ENCODE results near the gene BRD4.
A peak's percentile ranks its signal among the peaks of the same experiment; 100 is the strongest.

Gene BRD4

DNA sequence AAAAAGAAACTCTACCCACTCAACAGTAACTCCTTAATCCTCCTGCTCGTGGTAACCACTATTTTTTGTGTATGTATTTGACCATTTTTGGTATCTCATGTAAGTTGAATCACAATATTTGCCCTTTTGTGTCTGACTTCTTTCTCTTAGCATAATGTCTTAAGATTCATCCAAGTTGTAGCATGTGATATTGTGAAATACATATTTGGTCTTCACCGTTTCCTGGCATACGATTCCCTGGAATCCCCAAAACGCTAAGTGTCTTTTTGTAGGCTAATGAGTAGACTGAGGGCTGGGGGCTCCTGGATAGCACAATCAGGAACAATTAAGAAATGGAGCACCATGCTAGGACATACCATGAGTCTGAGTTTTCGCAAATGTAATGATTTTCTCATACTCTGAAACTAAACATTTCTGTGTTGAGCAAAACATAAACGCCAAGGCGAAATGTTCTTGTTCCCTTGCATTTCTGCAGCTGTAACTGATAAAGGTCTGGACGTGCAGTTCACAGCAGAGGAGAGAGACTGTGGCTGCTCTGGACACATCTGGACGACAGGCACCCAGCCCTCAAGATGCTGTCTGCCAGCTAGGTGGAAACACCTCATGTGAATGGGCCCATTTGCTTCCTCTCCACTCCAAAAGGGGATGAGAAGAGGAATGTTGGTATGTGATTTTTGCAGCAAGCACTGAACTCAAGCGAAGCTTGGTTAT, 38.4 kb downstream of the BRD4 start:
- H3K36me3 ChIP-seq (ENCODE audit: insufficient read depth, low read length) = no peaks in the 10 kb centered on the region
- H3K9me3 ChIP-seq (replicated peaks; ENCODE audit: low read length) = no peaks in the 10 kb centered on the region
- no peaks in the 10 kb centered on the region for H3K27me3 ChIP-seq (ENCODE audit: control insufficient read depth, insufficient read depth, low read length)
- no peak overlapping the region for H3K9ac ChIP-seq (ENCODE audit: low read depth, low read length)
- H3K4me3 ChIP-seq (ENCODE audit: low read length) = no peak overlapping the region
- peaks cover 69% of the 10 kb centered on the region for H3K4me1 ChIP-seq (ENCODE audit: control insufficient read depth, insufficient read depth, low read length)
- H3K4me2 ChIP-seq (ENCODE audit: low read length) = peak overlapping the region; percentile 47

DNA sequence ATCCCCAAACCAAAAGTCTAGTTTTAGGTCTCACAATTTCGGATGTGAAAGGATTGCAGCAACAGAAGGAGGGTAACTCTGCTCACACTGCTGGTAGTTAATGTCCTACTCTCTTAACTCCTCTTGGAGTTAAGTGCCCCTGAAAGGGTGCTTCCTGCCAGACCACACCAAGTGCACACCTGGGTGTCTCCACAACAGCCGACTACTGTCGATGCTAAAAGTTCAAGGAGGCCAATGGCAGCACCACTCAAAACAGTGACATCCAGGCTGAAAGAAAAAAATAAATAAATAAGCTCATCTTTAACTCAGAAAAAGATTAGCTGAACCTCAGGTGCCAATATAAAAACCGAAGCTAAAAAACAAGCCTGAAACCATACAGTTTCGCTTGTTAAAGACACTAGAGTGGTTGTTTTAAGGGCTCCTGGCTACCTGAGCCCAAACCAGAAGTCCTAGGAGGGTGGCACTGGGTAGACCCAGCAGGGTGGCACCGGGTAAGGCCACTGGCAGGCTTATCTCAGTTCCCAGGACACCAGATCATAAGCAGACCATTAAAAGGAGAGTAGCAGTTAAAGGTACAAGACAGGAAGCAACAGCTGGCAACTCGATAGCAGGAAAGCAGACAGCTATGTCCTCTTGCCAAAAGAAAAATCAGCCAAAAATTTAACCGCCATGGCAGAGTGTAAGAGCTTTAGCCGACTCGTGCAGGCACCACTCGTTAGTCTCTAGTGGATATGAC, 39.3 kb downstream of the BRD4 start:
- no peaks in the 10 kb centered on the region for H3K9me3 ChIP-seq (replicated peaks; ENCODE audit: low read length)
- no peak overlapping the region for H3K4me3 ChIP-seq (ENCODE audit: low read length)
- no peaks in the 10 kb centered on the region for H3K27me3 ChIP-seq (ENCODE audit: control insufficient read depth, insufficient read depth, low read length)
- H3K4me1 ChIP-seq (ENCODE audit: control insufficient read depth, insufficient read depth, low read length) = peaks cover 69% of the 10 kb centered on the region
- H3K4me2 ChIP-seq (ENCODE audit: low read length) = peak overlapping the region; percentile 47
- peak overlapping the region; percentile 3 for H3K9ac ChIP-seq (ENCODE audit: low read depth, low read length)
- no peaks in the 10 kb centered on the region for H3K36me3 ChIP-seq (ENCODE audit: insufficient read depth, low read length)

DNA sequence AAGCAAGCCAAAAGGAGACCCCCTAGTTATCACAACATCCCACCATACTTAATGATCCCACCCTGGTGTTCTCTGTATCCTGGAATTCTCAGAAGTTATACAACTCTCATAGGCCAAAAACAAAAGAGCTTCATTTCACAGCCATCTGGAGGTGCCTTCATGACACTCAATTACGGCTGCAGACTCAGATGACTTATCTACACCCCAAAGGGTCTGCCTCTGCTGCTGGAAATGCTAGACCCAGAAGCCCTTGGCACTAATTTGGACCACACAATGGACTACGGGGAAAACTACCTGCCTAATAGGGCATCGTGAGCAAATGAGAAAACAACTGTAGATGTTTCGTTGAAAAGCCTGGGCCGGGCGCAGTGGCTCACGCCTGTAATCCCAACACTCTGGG, 40.2 kb downstream of the BRD4 start:
- no peak overlapping the region for H3K4me3 ChIP-seq (ENCODE audit: low read length)
- no peaks in the 10 kb centered on the region for H3K36me3 ChIP-seq (ENCODE audit: insufficient read depth, low read length)
- H3K27me3 ChIP-seq (ENCODE audit: control insufficient read depth, insufficient read depth, low read length) = no peaks in the 10 kb centered on the region
- H3K9ac ChIP-seq (ENCODE audit: low read depth, low read length) = no peak overlapping the region
- H3K4me1 ChIP-seq (ENCODE audit: control insufficient read depth, insufficient read depth, low read length) = peaks cover 67% of the 10 kb centered on the region
- no peak overlapping the region for H3K4me2 ChIP-seq (ENCODE audit: low read length)
- no peaks in the 10 kb centered on the region for H3K9me3 ChIP-seq (replicated peaks; ENCODE audit: low read length)

DNA sequence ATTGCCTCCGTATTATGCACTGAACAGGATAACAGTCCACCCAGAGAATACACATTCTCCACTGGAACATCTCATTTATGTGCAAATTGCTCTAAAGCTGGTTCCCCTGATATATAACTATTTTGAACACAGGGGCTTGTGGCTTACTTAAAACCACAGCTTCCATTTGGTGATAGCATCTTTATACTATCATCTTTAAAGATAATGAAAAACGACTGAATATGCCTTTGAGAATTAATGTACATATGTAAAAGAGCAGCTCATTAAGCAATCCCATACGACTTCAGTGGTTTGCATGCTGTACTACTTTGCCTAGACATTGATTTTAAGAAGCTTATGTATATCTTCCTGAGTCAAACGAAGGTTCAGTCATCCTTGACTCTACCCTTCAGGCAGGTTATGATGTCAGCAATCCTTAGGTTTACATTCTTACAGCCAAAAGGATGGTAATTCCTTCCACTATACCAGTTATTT, 40.8 kb downstream of the BRD4 start:
- no peak overlapping the region for H3K4me2 ChIP-seq (ENCODE audit: low read length)
- H3K36me3 ChIP-seq (ENCODE audit: insufficient read depth, low read length) = no peaks in the 10 kb centered on the region
- no peaks in the 10 kb centered on the region for H3K9me3 ChIP-seq (replicated peaks; ENCODE audit: low read length)
- H3K27me3 ChIP-seq (ENCODE audit: control insufficient read depth, insufficient read depth, low read length) = no peaks in the 10 kb centered on the region
- no peak overlapping the region for H3K9ac ChIP-seq (ENCODE audit: low read depth, low read length)
- H3K4me1 ChIP-seq (ENCODE audit: control insufficient read depth, insufficient read depth, low read length) = peaks cover 62% of the 10 kb centered on the region
- H3K4me3 ChIP-seq (ENCODE audit: low read length) = no peak overlapping the region

DNA sequence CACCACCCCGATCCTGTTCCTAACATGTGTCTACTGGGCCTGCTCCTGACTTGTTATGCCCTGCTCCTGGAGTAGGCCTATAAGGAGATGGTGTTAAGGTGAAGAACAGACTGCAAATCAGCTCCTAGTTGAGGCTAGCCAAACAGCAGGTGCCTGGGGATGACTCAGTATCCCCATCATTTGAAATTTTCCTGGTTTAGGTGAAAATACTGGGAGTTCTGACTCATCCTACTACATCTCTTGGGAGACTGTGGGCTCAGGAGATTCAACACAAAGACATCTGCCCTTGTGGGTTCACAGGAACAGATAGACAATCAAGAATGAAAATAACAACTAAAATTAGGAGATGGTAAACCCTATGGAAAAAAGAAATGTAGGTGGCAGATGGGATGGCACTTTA, 41.2 kb downstream of the BRD4 start:
- no peak overlapping the region for H3K9ac ChIP-seq (ENCODE audit: low read depth, low read length)
- H3K4me1 ChIP-seq (ENCODE audit: control insufficient read depth, insufficient read depth, low read length) = peaks cover 57% of the 10 kb centered on the region
- no peak overlapping the region for H3K4me3 ChIP-seq (ENCODE audit: low read length)
- H3K9me3 ChIP-seq (replicated peaks; ENCODE audit: low read length) = no peaks in the 10 kb centered on the region
- no peaks in the 10 kb centered on the region for H3K36me3 ChIP-seq (ENCODE audit: insufficient read depth, low read length)
- H3K4me2 ChIP-seq (ENCODE audit: low read length) = no peak overlapping the region
- no peaks in the 10 kb centered on the region for H3K27me3 ChIP-seq (ENCODE audit: control insufficient read depth, insufficient read depth, low read length)

DNA sequence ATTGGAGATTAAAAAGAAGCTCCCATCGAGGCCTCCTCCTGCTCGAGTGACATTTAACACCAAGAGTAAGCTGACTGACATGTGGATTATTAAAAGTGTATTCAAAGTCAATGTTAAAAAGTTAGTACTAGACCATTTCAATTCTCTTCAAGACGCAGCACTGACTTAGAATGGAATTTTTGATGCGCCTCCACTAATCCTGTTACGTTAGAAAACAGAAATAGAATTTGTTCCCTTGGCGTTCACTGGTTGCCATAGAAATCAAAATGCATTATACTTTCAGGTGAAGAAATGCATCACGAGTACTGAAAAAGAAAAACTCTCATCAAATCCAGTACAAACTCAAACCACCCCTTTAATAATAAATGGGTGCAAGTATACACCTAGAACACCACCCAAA, 42.2 kb downstream of the BRD4 start:
- Histone ChIP-seq H3K36me3 (ENCODE audit: insufficient read depth, low read length) (no peaks in the 10 kb centered on the region), H3K4me3 (ENCODE audit: low read length) (no peak overlapping the region), H3K9ac (ENCODE audit: low read depth, low read length) (no peak overlapping the region), H3K9me3 (replicated peaks; ENCODE audit: low read length) (no peaks in the 10 kb centered on the region), H3K27me3 (ENCODE audit: control insufficient read depth, insufficient read depth, low read length) (no peaks in the 10 kb centered on the region), H3K4me2 (ENCODE audit: low read length) (no peak overlapping the region), H3K4me1 (ENCODE audit: control insufficient read depth, insufficient read depth, low read length) (peaks cover 56% of the 10 kb centered on the region)

DNA sequence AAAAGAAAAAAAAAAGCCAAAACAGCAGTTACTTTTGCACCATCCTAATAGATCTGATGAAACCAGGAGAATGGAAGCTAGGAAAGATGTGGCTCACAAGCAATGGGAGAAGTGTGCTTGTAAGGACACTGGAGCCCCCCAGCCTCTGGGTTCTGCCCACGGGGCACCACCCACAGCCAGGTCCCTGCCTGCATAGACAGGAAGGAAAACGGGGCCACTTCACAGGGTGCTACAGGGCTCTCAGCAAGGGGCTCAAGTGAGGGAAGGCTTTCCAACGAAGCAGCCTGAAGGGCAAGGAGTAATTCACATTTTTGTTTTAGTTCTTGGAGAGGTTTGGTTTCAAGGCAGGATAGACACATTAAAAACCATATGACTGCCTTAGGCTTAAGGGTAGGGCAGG, 42.7 kb downstream of the BRD4 start:
- no peaks in the 10 kb centered on the region for H3K27me3 ChIP-seq (ENCODE audit: control insufficient read depth, insufficient read depth, low read length)
- H3K36me3 ChIP-seq (ENCODE audit: insufficient read depth, low read length) = no peaks in the 10 kb centered on the region
- H3K4me1 ChIP-seq (ENCODE audit: control insufficient read depth, insufficient read depth, low read length) = peaks cover 52% of the 10 kb centered on the region
- no peak overlapping the region for H3K9ac ChIP-seq (ENCODE audit: low read depth, low read length)
- no peaks in the 10 kb centered on the region for H3K9me3 ChIP-seq (replicated peaks; ENCODE audit: low read length)
- no peak overlapping the region for H3K4me3 ChIP-seq (ENCODE audit: low read length)
- no peak overlapping the region for H3K4me2 ChIP-seq (ENCODE audit: low read length)

DNA sequence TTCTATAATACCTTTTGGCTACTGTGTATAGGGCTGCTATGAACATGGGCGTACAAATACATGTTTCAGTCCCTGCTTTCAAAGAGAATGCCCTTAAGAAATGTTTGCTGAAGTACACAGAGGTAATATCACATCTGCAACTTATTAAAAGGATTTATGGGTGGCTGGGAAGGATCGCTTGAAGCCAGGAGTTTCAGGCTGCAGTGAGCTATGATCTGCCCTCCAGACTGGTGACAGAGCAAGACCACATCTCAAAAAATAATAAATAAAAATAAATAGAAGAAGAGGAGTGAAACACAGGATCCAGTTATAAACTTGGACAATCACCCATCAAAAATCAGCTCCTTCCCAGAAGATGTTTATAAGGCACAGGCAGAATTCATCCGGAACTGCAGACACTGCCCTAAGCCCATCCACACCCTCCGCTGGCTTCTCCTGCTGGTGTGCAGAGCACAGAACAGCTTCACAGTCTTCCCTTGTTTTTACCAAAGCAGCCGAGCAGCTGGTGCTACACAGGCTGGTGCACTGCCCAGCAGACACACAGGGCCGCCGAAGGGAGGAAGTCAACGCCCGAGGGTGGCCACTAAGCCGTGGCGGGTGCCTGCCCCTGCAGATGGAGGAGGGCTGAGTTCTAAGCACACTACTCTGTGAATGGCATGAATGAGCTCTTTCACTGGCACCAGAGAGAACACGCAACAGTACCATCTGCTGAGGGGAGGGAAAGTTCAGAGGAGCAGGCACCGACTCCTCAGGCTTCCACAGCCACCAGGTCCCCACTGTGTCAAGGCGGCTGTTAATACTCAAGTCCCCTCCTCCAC, 44.0 kb downstream of the BRD4 start:
- no peak overlapping the region for H3K4me3 ChIP-seq (ENCODE audit: low read length)
- peaks cover 51% of the 10 kb centered on the region for H3K4me1 ChIP-seq (ENCODE audit: control insufficient read depth, insufficient read depth, low read length)
- peak overlapping the region; percentile 34 for H3K4me2 ChIP-seq (ENCODE audit: low read length)
- no peaks in the 10 kb centered on the region for H3K27me3 ChIP-seq (ENCODE audit: control insufficient read depth, insufficient read depth, low read length)
- H3K9me3 ChIP-seq (replicated peaks; ENCODE audit: low read length) = no peaks in the 10 kb centered on the region
- no peak overlapping the region for H3K9ac ChIP-seq (ENCODE audit: low read depth, low read length)
- H3K36me3 ChIP-seq (ENCODE audit: insufficient read depth, low read length) = no peaks in the 10 kb centered on the region

DNA sequence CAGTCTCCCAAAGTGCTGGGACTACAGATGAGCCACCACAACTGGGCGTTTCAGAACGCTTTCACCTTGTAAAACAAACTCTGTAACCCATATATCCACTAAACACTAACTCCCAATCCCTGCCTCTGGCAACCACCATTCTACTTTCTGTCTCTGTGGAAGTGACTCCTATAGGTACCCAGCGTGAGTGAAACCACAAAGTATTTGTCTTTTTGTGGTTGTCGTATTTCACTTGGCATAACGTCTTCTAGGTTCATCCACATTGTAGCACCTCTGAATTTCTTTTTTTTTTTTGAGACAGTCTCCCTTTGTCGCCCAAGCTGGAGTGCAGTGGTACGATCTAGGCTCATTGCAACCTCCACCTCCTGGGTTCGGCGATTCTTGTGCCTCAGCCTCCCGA, 44.8 kb downstream of the BRD4 start:
- Histone ChIP-seq H3K4me2 (ENCODE audit: low read length) (no peak overlapping the region), H3K27me3 (ENCODE audit: control insufficient read depth, insufficient read depth, low read length) (no peaks in the 10 kb centered on the region), H3K9ac (ENCODE audit: low read depth, low read length) (no peak overlapping the region), H3K9me3 (replicated peaks; ENCODE audit: low read length) (no peaks in the 10 kb centered on the region), H3K4me1 (ENCODE audit: control insufficient read depth, insufficient read depth, low read length) (peaks cover 51% of the 10 kb centered on the region), H3K4me3 (ENCODE audit: low read length) (no peak overlapping the region), H3K36me3 (ENCODE audit: insufficient read depth, low read length) (no peaks in the 10 kb centered on the region)

DNA sequence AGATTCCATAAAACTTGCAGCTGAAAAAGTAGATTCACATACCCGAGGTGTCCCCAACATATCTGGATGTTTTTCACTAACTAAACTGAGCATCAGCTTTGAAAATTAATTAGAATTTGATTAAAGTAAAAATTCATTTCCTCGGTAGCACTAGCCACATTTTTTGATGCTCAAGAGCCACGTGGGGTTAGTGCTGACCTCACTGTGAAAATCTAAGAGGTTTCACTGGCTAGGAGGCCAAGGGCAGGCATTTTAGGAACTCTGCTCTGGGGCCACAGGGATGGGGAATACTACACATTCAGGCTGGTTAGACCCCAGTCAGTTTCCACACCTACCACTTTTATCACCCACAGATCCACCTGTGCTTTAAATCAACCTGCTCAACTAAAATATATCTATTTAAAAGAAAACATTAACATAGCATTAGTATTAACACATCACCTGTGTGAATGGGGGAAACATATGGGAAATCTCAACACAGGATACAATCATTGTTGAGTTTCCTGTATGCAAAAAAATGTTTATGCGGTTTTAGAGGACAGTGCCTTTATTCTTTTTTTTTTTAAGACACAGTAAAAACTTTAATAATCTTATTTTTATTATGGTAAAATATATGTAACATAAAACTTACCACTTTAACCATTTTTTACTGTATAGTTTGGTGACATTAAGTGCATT, 45.5 kb downstream of the BRD4 start:
- Histone ChIP-seq H3K27me3 (ENCODE audit: control insufficient read depth, insufficient read depth, low read length) (no peaks in the 10 kb centered on the region), H3K36me3 (ENCODE audit: insufficient read depth, low read length) (no peaks in the 10 kb centered on the region), H3K4me3 (ENCODE audit: low read length) (no peak overlapping the region), H3K4me1 (ENCODE audit: control insufficient read depth, insufficient read depth, low read length) (peaks cover 54% of the 10 kb centered on the region), H3K9me3 (replicated peaks; ENCODE audit: low read length) (no peaks in the 10 kb centered on the region), H3K4me2 (ENCODE audit: low read length) (no peak overlapping the region), H3K9ac (ENCODE audit: low read depth, low read length) (no peak overlapping the region)
